Hepatocyte (in vitro differentiated cells): ENCODE data around the gene CEP76. TPM values are rescaled to one million over a fixed set of nuclear protein-coding genes. Genes with fewer than 3 reads are reported as not detected.

Source experiments
- DNase-seq: peaks from one replicate; pipeline ENCODE4 v3.0.0-alpha.2; 2016; ENCODE audit warnings: low spot score
- H2AFZ ChIP-seq: fragments of 200-600 bp; sonication (generic); 2 replicates; pipeline ENCODE4 v1.6.0; 2016; ENCODE audit warnings: antibody characterized with exemption, mild to moderate bottlenecking
- H3K27ac ChIP-seq: fragments of 200-600 bp; sonication (generic); 2 replicates; pipeline ENCODE4 v1.5.1; 2016; ENCODE audit warnings: mild to moderate bottlenecking
- H3K27me3 ChIP-seq: fragments of 200-600 bp; sonication (generic); 2 replicates; pipeline ENCODE4 v1.6.1; 2016
- H3K36me3 ChIP-seq: fragments of 200-600 bp; sonication (generic); replicated peaks from 2 replicates; pipeline ENCODE4 v1.5.1; 2016; ENCODE audit warnings: low read depth; ENCODE audit not compliant: insufficient read depth
- H3K4me1 ChIP-seq: fragments of 200-600 bp; sonication (generic); 2 replicates; pipeline ENCODE4 v1.5.1; 2016; ENCODE audit warnings: mild to moderate bottlenecking, moderate library complexity; ENCODE audit not compliant: insufficient read depth
- H3K4me2 ChIP-seq: fragments of 200-600 bp; sonication (generic); 2 replicates; pipeline ENCODE4 v1.6.0; 2016
- H3K4me3 ChIP-seq: fragments of 200-600 bp; sonication (generic); 2 replicates; pipeline ENCODE4 v1.5.1; 2016; ENCODE audit warnings: mild to moderate bottlenecking
- H3K79me2 ChIP-seq: fragments of 200-600 bp; sonication (generic); 2 replicates; pipeline ENCODE4 v1.6.0; 2017; ENCODE audit warnings: mild to moderate bottlenecking
- H3K9me2 ChIP-seq: fragments of 200-600 bp; sonication (generic); replicated peaks from 2 replicates; pipeline ENCODE4 v1.6.0; 2017; ENCODE audit warnings: mild to moderate bottlenecking; ENCODE audit not compliant: insufficient read depth
- H3K9me3 ChIP-seq: fragments of 200-600 bp; sonication (generic); 2 replicates; pipeline ENCODE4 v1.5.1; 2016; ENCODE audit warnings: low read depth, mild to moderate bottlenecking
- H4K20me1 ChIP-seq: fragments of 200-600 bp; sonication (generic); 2 replicates; pipeline ENCODE4 v1.6.0; 2016; ENCODE audit warnings: mild to moderate bottlenecking; ENCODE audit not compliant: insufficient read depth, poor library complexity, severe bottlenecking
- CTCF ChIP-seq: fragments of 200-600 bp; sonication (generic); IDR thresholded peaks from 2 replicates; pipeline ENCODE4 v1.5.1; 2016; ENCODE audit warnings: antibody characterized with exemption, mild to moderate bottlenecking; ENCODE audit not compliant: poor library complexity
- EZH2 ChIP-seq: fragments of 200-600 bp; sonication (generic); IDR thresholded peaks from 2 replicates; pipeline ENCODE4 v1.6.1; 2016; ENCODE audit warnings: antibody characterized with exemption, mild to moderate bottlenecking, borderline replicate concordance
- EZH2phosphoT487 ChIP-seq: fragments of 200-600 bp; sonication (generic); IDR thresholded peaks from one replicate; pipeline ENCODE4 v1.6.1; 2018; ENCODE audit warnings: antibody characterized with exemption, mild to moderate bottlenecking, low read depth, moderate library complexity; ENCODE audit not compliant: unreplicated experiment, severe bottlenecking
- WGBS: methylation state at CpG from one replicate; pipeline ENCODE4 v1.1.6; 2016; ENCODE audit warnings: low lambda C conversion rate; ENCODE audit errors: missing lambda C conversion rate; 5-methylcytosine and 5-hydroxymethylcytosine counted together
- polyA plus RNA-seq: library from polyadenylated mRNA; unstranded; fragments of >200 nt; fragmentation: Nextera tagmentation; extraction: Ambion mirVana; gene quantifications from 2 replicates; pipeline ENCODE4 v1.2.1, GENCODE V29; 2016
- total RNA-seq: library from RNA; depleted of rRNA; stranded (reverse); fragments of >200 nt; gene quantifications from 2 replicates; pipeline ENCODE4 v1.2.3, GENCODE V29; 2014

CEP76 gene
- total and polyA plus RNA-seq, 2 experiments from 2014 or later, result 4.7 to 11.9 TPM

- H2AFZ ChIP-seq, result peak overlapping the region; percentile 97
- no peaks in the 10 kb centered on the region for H3K9me2 ChIP-seq
- H3K4me3 ChIP-seq, result peak overlapping the region; percentile 93
- DNase-seq, result no peak
- peaks cover 5% of the 10 kb centered on the region for H4K20me1 ChIP-seq
- H3K4me2 ChIP-seq, result peak overlapping the region; percentile 81
- peaks cover 63% of the 10 kb centered on the region for H3K79me2 ChIP-seq
- H3K27ac ChIP-seq, result peak overlapping the region; percentile 99
- H3K36me3 ChIP-seq, result no peaks in the 10 kb centered on the region
- no peaks in the 10 kb centered on the region for H3K9me3 ChIP-seq
- TF ChIP-seq CTCF, result no peak
- H3K27me3 ChIP-seq, result no peaks in the 10 kb centered on the region
- peaks cover 15% of the 10 kb centered on the region for H3K4me1 ChIP-seq
- WGBS, result under 1% methylated on average over 28 of the region's 28 CpGs
Observed at GRCh38 chr18:12703096-12703567, 609 bp upstream of the CEP76 start.

- H3K4me3 ChIP-seq, result peak overlapping the region; percentile 93
- peak overlapping the region; percentile 97 for H2AFZ ChIP-seq
- peaks cover 5% of the 10 kb centered on the region for H4K20me1 ChIP-seq
- no peaks in the 10 kb centered on the region for H3K9me3 ChIP-seq
- peak overlapping the region; percentile 81 for H3K4me2 ChIP-seq
- H3K27me3 ChIP-seq, result no peaks in the 10 kb centered on the region
- TF ChIP-seq EZH2, result no peak
- peaks cover 15% of the 10 kb centered on the region for H3K4me1 ChIP-seq
- H3K9me2 ChIP-seq, result no peaks in the 10 kb centered on the region
- peaks cover 54% of the 10 kb centered on the region for H3K79me2 ChIP-seq
- DNase-seq, result no peak
- peak overlapping the region; percentile 99 for H3K27ac ChIP-seq
- no peaks in the 10 kb centered on the region for H3K36me3 ChIP-seq
- WGBS, result 80% methylated on average over 3 of the region's 3 CpGs
Observed at GRCh38 chr18:12701161-12701560, 1.4 kb downstream of the CEP76 start.

- H2AFZ ChIP-seq, result no peak overlapping the region
- H3K36me3 ChIP-seq, result no peaks in the 10 kb centered on the region
- TF ChIP-seq EZH2 (no peak), CTCF (no peak), EZH2phosphoT487 (no peak)
- no peak overlapping the region for H3K27ac ChIP-seq
- H3K9me3 ChIP-seq, result no peaks in the 10 kb centered on the region
- H3K4me1 ChIP-seq, result peaks cover 15% of the 10 kb centered on the region
- WGBS, result 99% methylated on average over 2 of the region's 2 CpGs
- H3K27me3 ChIP-seq, result no peaks in the 10 kb centered on the region
- no peak for DNase-seq
- H3K79me2 ChIP-seq, result peaks cover 39% of the 10 kb centered on the region
- peaks cover 5% of the 10 kb centered on the region for H4K20me1 ChIP-seq
- no peak overlapping the region for H3K4me3 ChIP-seq
- H3K9me2 ChIP-seq, result no peaks in the 10 kb centered on the region
- H3K4me2 ChIP-seq, result no peak overlapping the region
Observed at GRCh38 chr18:12699747-12700146, 2.8 kb downstream of the CEP76 start.

- Histone ChIP-seq H3K4me1 (no peaks in the 10 kb centered on the region), H2AFZ (no peak overlapping the region), H3K27ac (peak overlapping the region; percentile 39), H3K36me3 (peaks cover 3% of the 10 kb centered on the region), H3K9me2 (no peaks in the 10 kb centered on the region), H4K20me1 (no peaks in the 10 kb centered on the region), H3K27me3 (no peaks in the 10 kb centered on the region), H3K4me2 (no peak overlapping the region), H3K79me2 (no peaks in the 10 kb centered on the region), H3K4me3 (no peak overlapping the region), H3K9me3 (no peaks in the 10 kb centered on the region)
- WGBS, result 46% methylated on average over 2 of the region's 2 CpGs
- DNase-seq, result no peak
- TF ChIP-seq EZH2phosphoT487 (no peak), EZH2 (no peak), CTCF (no peak)
Observed at GRCh38 chr18:12694032-12694431, 8.5 kb downstream of the CEP76 start.
